CD4-positive, alpha-beta T cell (primary cell): Measurements from ENCODE around the gene LAT. TPM values are rescaled to one million over a fixed set of nuclear protein-coding genes. Genes with fewer than 3 reads are reported as not detected.
"Not testable (repeated sequence)": the region's sequence is repeated elsewhere in the genome, so short reads cannot be mapped to it uniquely, and the experiment has no call there.

ENCODE experiments used
- ATAC-seq: fragments of 200-7000 bp; cut with Tn5 transposase; one replicate; pipeline ENCODE4 v1.10.0; 2022; ENCODE audit warnings: mild to moderate bottlenecking; ENCODE audit not compliant: poor library complexity
- CTCF ChIA-PET: fragments of 350-600 bp; sonication (Branson Sonifier 250); formaldehyde crosslinking; loops from one replicate; lab custom pipeline; 2021; ENCODE audit warnings: antibody characterized with exemption, inconsistent platforms; lab: Charles Lee
- POLR2A ChIA-PET: fragments of 350-600 bp; sonication (Branson Sonifier 250); formaldehyde crosslinking; loops from one replicate; lab custom pipeline; 2021; ENCODE audit warnings: antibody characterized with exemption, inconsistent platforms; lab: Charles Lee
- DNase-seq, 14 experiments: peaks; one replicate each; pipeline ENCODE4 v3.0.0-alpha.2; 2013 to 2020; ENCODE audit warnings: mixed read lengths in 2 of 14
- H3K27ac ChIP-seq, 2 donors: one replicate each; pipeline versions ENCODE4 v1.5.1 to v1.7.0; 2013; ENCODE audit warnings: low read length in 2 of 2, low read depth in 1 of 2, mild to moderate bottlenecking in 1 of 2
- H3K27me3 ChIP-seq, 2 experiments: 1 replicate in 1 of 2; 2 replicates in 1 of 2; pipeline versions ENCODE4 v1.6.1 to v1.7.0; 2013; ENCODE audit warnings: low read length in 2 of 2, control low read depth in 1 of 2, mild to moderate bottlenecking in 1 of 2, moderate library complexity in 1 of 2; ENCODE audit not compliant: insufficient read depth in 2 of 2, control insufficient read depth in 1 of 2
- H3K36me3 ChIP-seq: one replicate; pipeline ENCODE4 v1.6.1; 2013; ENCODE audit warnings: low read length, control low read depth; ENCODE audit not compliant: insufficient read depth
- H3K4me1 ChIP-seq: one replicate; pipeline ENCODE4 v1.6.1; 2013; ENCODE audit warnings: low read length, control low read depth; ENCODE audit not compliant: insufficient read depth
- H3K4me3 ChIP-seq: one replicate; pipeline ENCODE4 v1.5.1; 2013; ENCODE audit warnings: mild to moderate bottlenecking, low read length, moderate library complexity
- H3K9me3 ChIP-seq, 2 experiments: 1 replicate in 1 of 2; 2 replicates in 1 of 2; pipeline versions ENCODE4 v1.6.1 to v1.7.0; 2013; ENCODE audit warnings: low read length in 2 of 2, mild to moderate bottlenecking in 2 of 2, control low read depth in 1 of 2, moderate library complexity in 1 of 2; ENCODE audit not compliant: control insufficient read depth in 1 of 2, insufficient read depth in 1 of 2
- H3K27ac Mint-ChIP-seq: one replicate; pipeline ENCODE4 v1.8.0; 2020; ENCODE audit warnings: mixed read lengths
- H3K27me3 Mint-ChIP-seq: one replicate; pipeline ENCODE4 v1.8.0; 2021; ENCODE audit warnings: mixed read lengths
- H3K36me3 Mint-ChIP-seq: one replicate; pipeline ENCODE4 v1.8.0; 2021; ENCODE audit warnings: low read depth, mixed read lengths
- H3K4me1 Mint-ChIP-seq: one replicate; pipeline ENCODE4 v1.8.0; 2021; ENCODE audit warnings: low read depth, mixed read lengths
- H3K4me3 Mint-ChIP-seq: one replicate; pipeline ENCODE4 v1.8.0; 2020; ENCODE audit warnings: mild to moderate bottlenecking, mixed read lengths
- H3K9me3 Mint-ChIP-seq: one replicate; pipeline ENCODE4 v1.8.0; 2020; ENCODE audit warnings: mixed read lengths
- intact Hi-C, 2 experiments: fragments of 100-400 bp; cut with DNase I in 1 of 2; cut with micrococcal nuclease in 1 of 2; formaldehyde crosslinking; loops; one replicate each; pipeline versions ENCODE4 v1.15.1 to v1.9.0; 2023 to 2025; cut with DNase I, micrococcal nuclease
- total RNA-seq, 174 experiments: library from RNA in 2 of 174; stranded (reverse) in 2 of 174; gene quantifications; one replicate each; pipeline ENCODE4 v1.2.3 and lab custom pipeline; 2021 to 2026
- TF ChIP-seq, protein P1 (sequence below): fragments of 200-600 bp; IDR thresholded peaks from one replicate; pipeline ENCODE4 v1.8.0; 2022; ENCODE audit warnings: antibody characterized with exemption, mild to moderate bottlenecking

The LAT gene
- total RNA-seq, 2 experiments from 2014 or later = 156 to 160 TPM

DNA sequence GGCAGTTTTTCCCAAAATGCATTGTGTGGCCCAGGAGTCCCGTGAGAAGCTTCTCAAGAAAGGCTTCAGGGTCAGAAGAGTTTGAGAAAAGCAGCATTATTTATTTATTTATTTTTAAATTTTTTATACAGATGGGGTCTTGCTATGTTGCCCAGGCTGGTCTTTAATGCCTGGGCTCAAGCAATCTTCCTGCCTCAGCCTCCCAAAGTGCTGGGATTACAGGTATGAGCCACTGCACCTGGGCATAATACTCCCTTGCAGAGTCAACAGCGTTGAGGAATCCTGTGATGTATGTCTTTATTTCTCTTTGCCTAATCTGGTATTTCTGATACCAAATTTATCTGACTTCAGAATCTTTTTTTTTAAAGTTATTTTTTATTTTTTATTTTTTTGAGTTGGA, 15.2 kb downstream of the LAT start:
- no peak for ATAC-seq
- no peaks in the 10 kb centered on the region for H3K36me3 Mint-ChIP-seq
- H3K27me3 ChIP-seq = no peaks in the 10 kb centered on the region
- TF ChIP-seq, protein P1, sequence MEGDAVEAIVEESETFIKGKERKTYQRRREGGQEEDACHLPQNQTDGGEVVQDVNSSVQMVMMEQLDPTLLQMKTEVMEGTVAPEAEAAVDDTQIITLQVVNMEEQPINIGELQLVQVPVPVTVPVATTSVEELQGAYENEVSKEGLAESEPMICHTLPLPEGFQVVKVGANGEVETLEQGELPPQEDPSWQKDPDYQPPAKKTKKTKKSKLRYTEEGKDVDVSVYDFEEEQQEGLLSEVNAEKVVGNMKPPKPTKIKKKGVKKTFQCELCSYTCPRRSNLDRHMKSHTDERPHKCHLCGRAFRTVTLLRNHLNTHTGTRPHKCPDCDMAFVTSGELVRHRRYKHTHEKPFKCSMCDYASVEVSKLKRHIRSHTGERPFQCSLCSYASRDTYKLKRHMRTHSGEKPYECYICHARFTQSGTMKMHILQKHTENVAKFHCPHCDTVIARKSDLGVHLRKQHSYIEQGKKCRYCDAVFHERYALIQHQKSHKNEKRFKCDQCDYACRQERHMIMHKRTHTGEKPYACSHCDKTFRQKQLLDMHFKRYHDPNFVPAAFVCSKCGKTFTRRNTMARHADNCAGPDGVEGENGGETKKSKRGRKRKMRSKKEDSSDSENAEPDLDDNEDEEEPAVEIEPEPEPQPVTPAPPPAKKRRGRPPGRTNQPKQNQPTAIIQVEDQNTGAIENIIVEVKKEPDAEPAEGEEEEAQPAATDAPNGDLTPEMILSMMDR = no peak
- H3K36me3 ChIP-seq = no peaks in the 10 kb centered on the region
- no peak overlapping the region for H3K27ac Mint-ChIP-seq
- CTCF ChIA-PET = interaction anchor here (2.0 kb wide), 1 partner anchor 21 kb away, joined by 4 read pairs; no protein-coding TSS in a partner anchor
- POLR2A ChIA-PET = interaction anchor here (0.9 to 1.9 kb wide), 4 partner anchors 8 to 21 kb away, joined by 3 to 10 read pairs (median 6); no protein-coding TSS in a partner anchor
- no peak overlapping the region for H3K4me3 ChIP-seq
- peaks cover 29% of the 10 kb centered on the region for H3K4me1 Mint-ChIP-seq
- H3K4me1 ChIP-seq = peaks cover 10% of the 10 kb centered on the region
- no peak for DNase-seq
- H3K9me3 Mint-ChIP-seq = no peaks in the 10 kb centered on the region
- intact Hi-C loops = no loop called here
- no peak overlapping the region for H3K4me3 Mint-ChIP-seq
- H3K9me3 ChIP-seq = no peaks in the 10 kb centered on the region
- H3K27ac ChIP-seq = no peak overlapping the region
- H3K27me3 Mint-ChIP-seq = no peaks in the 10 kb centered on the region

DNA sequence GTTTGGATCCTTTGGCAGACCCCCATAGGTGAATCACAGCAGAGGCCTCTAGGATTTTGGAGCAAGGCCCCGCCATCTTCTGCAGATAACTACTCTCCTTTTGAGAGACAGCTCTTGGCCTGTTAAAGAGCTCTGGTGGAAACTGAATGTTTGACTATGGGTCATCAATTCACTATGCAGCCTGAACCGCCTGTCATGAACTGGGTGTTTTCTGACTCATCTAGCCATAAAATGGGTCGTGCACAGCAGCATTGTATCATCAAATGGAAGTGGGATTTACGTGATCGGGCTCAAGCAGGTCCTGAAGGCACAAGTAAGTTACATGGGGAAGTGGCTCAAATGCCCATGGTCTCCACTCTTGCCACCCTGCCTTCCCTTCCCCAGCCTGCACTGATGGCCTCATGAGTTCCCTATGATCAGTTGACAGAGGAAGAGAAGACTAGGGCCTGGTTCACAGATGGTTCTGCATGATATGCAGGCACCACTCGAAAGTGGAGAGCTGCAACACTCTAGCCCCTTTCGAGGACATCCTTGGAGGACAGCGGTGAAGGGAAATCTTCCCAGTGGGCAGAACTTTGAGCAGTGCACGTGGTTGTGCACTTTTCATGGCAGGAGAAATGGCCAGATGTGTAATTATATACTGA, 19.8 kb downstream of the LAT start:
- POLR2A ChIA-PET = interaction anchor here (1.0 to 1.4 kb wide), 2 partner anchors 12 to 17 kb away, joined by 3 to 4 read pairs; no protein-coding TSS in a partner anchor
- H3K27ac ChIP-seq, ATAC-seq, H3K9me3 Mint-ChIP-seq, H3K9me3 ChIP-seq, H3K4me3 ChIP-seq, CTCF ChIA-PET, DNase-seq, H3K36me3 ChIP-seq, H3K4me3 Mint-ChIP-seq, H3K36me3 Mint-ChIP-seq, H3K27me3 Mint-ChIP-seq, H3K27me3 ChIP-seq, intact Hi-C loops: not testable (repeated sequence)
- H3K4me1 Mint-ChIP-seq = peaks cover 45% of the 10 kb centered on the region
- peaks cover 33% of the 10 kb centered on the region for H3K4me1 ChIP-seq
- peak overlapping the region; percentile 36 for H3K27ac Mint-ChIP-seq

DNA sequence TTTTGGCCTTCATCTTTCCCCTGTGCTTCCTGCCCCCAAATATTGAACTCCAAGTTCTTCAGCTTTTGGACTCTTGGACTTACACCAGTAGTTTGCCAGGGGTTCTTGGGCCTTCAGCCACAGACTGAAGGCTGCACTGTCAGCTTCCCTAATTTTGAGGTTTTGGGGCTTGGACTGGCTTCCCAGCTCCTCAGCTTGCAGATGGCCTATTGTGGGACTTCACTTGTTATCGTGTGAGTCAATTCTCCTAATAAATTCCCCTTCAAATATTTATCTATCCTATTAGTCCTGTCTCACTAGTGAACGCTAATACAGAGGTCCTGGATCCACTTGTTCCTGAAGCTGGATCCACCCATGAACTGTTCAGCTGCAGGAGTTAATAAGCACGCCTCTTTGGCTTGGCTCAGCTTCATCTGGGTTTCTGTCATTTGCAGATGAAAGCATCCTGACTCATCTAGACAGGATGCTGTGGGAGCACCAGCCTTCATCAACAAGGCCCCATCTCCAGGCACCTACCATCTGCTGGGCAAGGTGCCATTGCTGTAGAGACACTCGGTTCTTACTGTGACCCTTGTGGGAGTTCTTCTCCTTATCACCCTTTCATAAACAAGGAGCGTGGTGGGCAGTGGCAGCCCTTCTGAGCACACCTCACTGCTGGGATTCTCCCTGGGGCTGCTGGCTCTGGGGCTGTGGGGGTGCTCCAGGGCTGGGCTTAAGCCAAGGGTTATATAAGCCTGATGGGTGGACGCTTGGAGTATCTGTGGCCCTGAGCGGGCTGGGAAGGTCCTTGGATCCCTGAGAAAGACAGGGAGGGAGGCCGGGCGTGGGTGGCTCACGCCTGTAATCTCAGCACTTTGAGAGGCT, 23.1 kb downstream of the LAT start:
- POLR2A ChIA-PET = interaction anchor here (0.8 to 2.5 kb wide), 11 partner anchors 9 to 57 kb away, joined by 4 to 23 read pairs (median 9); partner anchors contain the start of genes LAT, NFATC2IP and SPNS1

More for the DNA sequence above, 23.1 kb downstream of the LAT start:
- Histone ChIP-seq H3K9me3 (no peaks in the 10 kb centered on the region), H3K4me3 (no peak overlapping the region), H3K27me3 (no peaks in the 10 kb centered on the region), H3K27ac (peak overlapping the region; percentile 73 to 77), H3K36me3 (no peaks in the 10 kb centered on the region), H3K4me1 (peaks cover 63% of the 10 kb centered on the region)
- intact Hi-C loops = loop anchor here (2.0 kb wide), 2 partner anchors 17 to 23 kb away; partner anchors contain the start of gene LAT (in 2 of the 2)
- H3K4me1 Mint-ChIP-seq = peaks cover 67% of the 10 kb centered on the region
- TF ChIP-seq, protein P1 = no peak
- CTCF ChIA-PET = interaction anchor here (0.9 kb wide), 1 partner anchor 13 kb away, joined by 3 read pairs; no protein-coding TSS in a partner anchor
- H3K4me3 Mint-ChIP-seq = peak overlapping the region; percentile 60
- H3K36me3 Mint-ChIP-seq = no peaks in the 10 kb centered on the region
- H3K27ac Mint-ChIP-seq = peak overlapping the region; percentile 97
- no peaks in the 10 kb centered on the region for H3K27me3 Mint-ChIP-seq
- DNase-seq = peak; percentile 48 to 85 (median 72)
- H3K9me3 Mint-ChIP-seq = no peaks in the 10 kb centered on the region
- peak; percentile 79 for ATAC-seq
